Measurements from ENCODE around the gene IVNS1ABP. TPM values are rescaled to one million over a fixed set of nuclear protein-coding genes. Genes with fewer than 3 reads are reported as not detected.
"Not testable (repeated sequence)": the region's sequence is repeated elsewhere in the genome, so short reads cannot be mapped to it uniquely, and the experiment has no call there.

Gene IVNS1ABP
- total RNA-seq, 2 donors from 2014 or later = 38.5 to 54.1 TPM

GRCh38 chr1:185265314-185265713 is 51.7 kb downstream of the IVNS1ABP start:
- DNase-seq (ENCODE audit: low spot score) = no peak
- intact Hi-C loops (cut with DNase I) = no loop called here

- DNase-seq (ENCODE audit: low spot score) = no peak
- intact Hi-C loops (cut with DNase I) = no loop called here
Observed at GRCh38 chr1:185263780-185264179, 53.3 kb downstream of the IVNS1ABP start.

GRCh38 chr1:185263292-185263691 is 53.8 kb downstream of the IVNS1ABP start:
- DNase-seq (ENCODE audit: low spot score) = no peak
- intact Hi-C loops (cut with DNase I) = no loop called here

GRCh38 chr1:185262151-185262550 is 54.9 kb downstream of the IVNS1ABP start:
- intact Hi-C loops (cut with DNase I) = no loop called here
- no peak for DNase-seq (ENCODE audit: low spot score)

GRCh38 chr1:185260611-185261010 is 56.4 kb downstream of the IVNS1ABP start:
- no peak for DNase-seq (ENCODE audit: low spot score)
- intact Hi-C loops (cut with DNase I) = no loop called here

GRCh38 chr1:185258676-185259075 is 58.4 kb downstream of the IVNS1ABP start:
- intact Hi-C loops (cut with DNase I) = no loop called here
- no peak for DNase-seq (ENCODE audit: low spot score)

- DNase-seq (ENCODE audit: low spot score) = no peak
- intact Hi-C loops (cut with DNase I) = no loop called here
Observed at GRCh38 chr1:185257950-185258208, 59.2 kb downstream of the IVNS1ABP start.

- DNase-seq (ENCODE audit: low spot score); intact Hi-C loops (cut with DNase I): not testable (repeated sequence)
Observed at GRCh38 chr1:185257116-185257949, 59.7 kb downstream of the IVNS1ABP start.

GRCh38 chr1:185255595-185255994 is 61.4 kb downstream of the IVNS1ABP start:
- DNase-seq (ENCODE audit: low spot score); intact Hi-C loops (cut with DNase I): not testable (repeated sequence)

- intact Hi-C loops (cut with DNase I); DNase-seq (ENCODE audit: low spot score): not testable (repeated sequence)
Observed at GRCh38 chr1:185252404-185252803, 64.6 kb downstream of the IVNS1ABP start.

GRCh38 chr1:185251928-185252327 is 65.1 kb downstream of the IVNS1ABP start:
- intact Hi-C loops (cut with DNase I); DNase-seq (ENCODE audit: low spot score): not testable (repeated sequence)

- intact Hi-C loops (cut with DNase I) = no loop called here
- no peak for DNase-seq (ENCODE audit: low spot score)
Observed at GRCh38 chr1:185250063-185250462, 67.0 kb downstream of the IVNS1ABP start.

GRCh38 chr1:185249563-185249962 is 67.5 kb downstream of the IVNS1ABP start:
- intact Hi-C loops (cut with DNase I) = no loop called here

More at GRCh38 chr1:185249563-185249962, 67.5 kb downstream of the IVNS1ABP start:
- DNase-seq (ENCODE audit: low spot score) = no peak

Other genes starting within 250 kb of the IVNS1ABP start
- gene TRMT1L, start 160.3 kb downstream of the IVNS1ABP start, total RNA-seq = 10 to 100 TPM; 12.5 to 16.9 TPM
- gene SWT1, start 160.1 kb downstream of the IVNS1ABP start, total RNA-seq = 1 to 10 TPM; 6.6 to 7.7 TPM